Stimulated activated CD4-positive, alpha-beta T cell treated with anti-CD3 and anti-CD28 coated beads, Interleukin-4, amount 100 ng/mL, for 1 hour (primary cell): Measurements from ENCODE around the gene PCDHB8.
"Not testable (repeated sequence)": the region's sequence is repeated elsewhere in the genome, so short reads cannot be mapped to it uniquely, and the experiment has no call there.

Experiments
- DNase-seq: peaks from one replicate; pipeline ENCODE4 v3.0.0-alpha.2; 2020

Gene PCDHB8

GRCh38 chr5:141184117-141184855 is 6.7 kb downstream of the PCDHB8 start:
- not testable (repeated sequence) for DNase-seq

- peak; percentile 26 for DNase-seq
Measured at GRCh38 chr5:141186897-141187512, 9.4 kb downstream of the PCDHB8 start, which contains the start of gene PCDHB9. Gene PCDHB9 (plus strand): TSS chr5:141187161. CDS start chr5:141187319, 158 bp downstream.

- DNase-seq, result not testable (repeated sequence)
Measured at GRCh38 chr5:141188682-141189081, 11.1 kb downstream of the PCDHB8 start.

GRCh38 chr5:141189131-141189530 is 11.5 kb downstream of the PCDHB8 start:
- DNase-seq, result not testable (repeated sequence)

GRCh38 chr5:141192110-141192725 is 14.6 kb downstream of the PCDHB8 start, which contains the start of gene PCDHB10:
Gene PCDHB10 (plus strand): TSS chr5:141192353. CDS start chr5:141192553, 200 bp downstream.
- DNase-seq, result peak; percentile 15

- not testable (repeated sequence) for DNase-seq
Measured at GRCh38 chr5:141194332-141194731, 16.7 kb downstream of the PCDHB8 start.

GRCh38 chr5:141196363-141196762 is 18.8 kb downstream of the PCDHB8 start:
- no peak for DNase-seq

GRCh38 chr5:141199359-141200235 is 22.0 kb downstream of the PCDHB8 start, which contains the start of gene PCDHB11:
Gene PCDHB11 (plus strand): TSS chr5:141199627. CDS start chr5:141199775, 148 bp downstream.
- DNase-seq, result no peak

GRCh38 chr5:141201126-141201525 is 23.5 kb downstream of the PCDHB8 start:
- DNase-seq, result not testable (repeated sequence)

GRCh38 chr5:141201646-141202045 is 24.1 kb downstream of the PCDHB8 start:
- not testable (repeated sequence) for DNase-seq

- DNase-seq, result no peak
Measured at GRCh38 chr5:141208478-141208877, 30.9 kb downstream of the PCDHB8 start, which contains the start of gene PCDHB12. Gene PCDHB12 (plus strand): TSS chr5:141208719. CDS start chr5:141208908, 189 bp downstream.

GRCh38 chr5:141210281-141210680 is 32.7 kb downstream of the PCDHB8 start:
- not testable (repeated sequence) for DNase-seq

GRCh38 chr5:141210849-141211248 is 33.3 kb downstream of the PCDHB8 start:
- DNase-seq, result not testable (repeated sequence)

GRCh38 chr5:141213656-141214339 is 36.2 kb downstream of the PCDHB8 start, which contains the start of gene PCDHB13:
Gene PCDHB13 (plus strand): TSS chr5:141213919. CDS start chr5:141214124, 205 bp downstream.
- DNase-seq, result peak; percentile 8

GRCh38 chr5:141214583-141214982 is 37.0 kb downstream of the PCDHB8 start:
- DNase-seq, result not testable (repeated sequence)

- DNase-seq, result not testable (repeated sequence)
Measured at GRCh38 chr5:141215504-141215903, 37.9 kb downstream of the PCDHB8 start.

- DNase-seq, result not testable (repeated sequence)
Measured at GRCh38 chr5:141216035-141216434, 38.4 kb downstream of the PCDHB8 start.

- DNase-seq, result no peak
Measured at GRCh38 chr5:141223112-141223783, 45.7 kb downstream of the PCDHB8 start, which contains the start of gene PCDHB14. Gene PCDHB14 (plus strand): TSS chr5:141223343. CDS start chr5:141223506, 163 bp downstream.

- DNase-seq, result not testable (repeated sequence)
Measured at GRCh38 chr5:141224844-141225243, 47.3 kb downstream of the PCDHB8 start.

- not testable (repeated sequence) for DNase-seq
Measured at GRCh38 chr5:141225421-141225820, 47.8 kb downstream of the PCDHB8 start.
